ENCODE results near the gene GALNT5. TPM values are rescaled to one million over a fixed set of nuclear protein-coding genes. Genes with fewer than 3 reads are reported as not detected.
"Not testable (repeated sequence)": the region's sequence is repeated elsewhere in the genome, so short reads cannot be mapped to it uniquely, and the experiment has no call there.

GALNT5 gene
- polyA plus RNA-seq, 3 donors: 0.35 to 0.67 (median 0.47) TPM

DNA sequence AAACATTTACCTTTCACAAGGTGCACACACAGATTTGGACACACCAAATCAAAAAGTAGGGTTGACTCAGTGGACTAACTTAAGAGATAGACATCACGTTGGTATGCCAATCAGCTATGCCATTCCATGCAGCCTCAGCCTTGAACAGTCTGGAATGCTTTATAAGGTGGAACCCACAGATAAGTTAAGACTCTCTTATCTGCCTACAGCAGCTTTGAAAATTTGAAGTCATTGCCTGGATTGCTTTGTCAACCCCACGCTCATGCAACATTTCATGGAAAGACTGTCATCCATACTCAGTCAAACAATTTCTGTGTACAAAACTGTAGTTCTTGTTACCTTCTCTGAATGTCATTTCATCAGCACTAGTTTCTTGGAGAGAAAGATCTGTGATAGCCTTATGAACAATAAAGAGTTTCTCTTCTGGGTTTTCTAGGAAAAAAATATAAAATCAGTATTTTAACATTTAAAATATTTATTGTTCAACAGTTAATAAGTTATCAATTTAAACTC, 66.9 kb downstream of the GALNT5 start:
- no peak for DNase-seq (ENCODE audit: low read depth in 3 of 3, low spot score in 2 of 3)

GRCh38 chr2:157325786-157326185, 68.3 kb downstream of the GALNT5 start, which contains the start of gene ERMN:
TSS of gene ERMN (minus strand) at chr2:157325824. CDS start at chr2:157325642, 182 bp downstream.
- no peak for DNase-seq (ENCODE audit: low read depth in 3 of 3, low spot score in 2 of 3)

DNA sequence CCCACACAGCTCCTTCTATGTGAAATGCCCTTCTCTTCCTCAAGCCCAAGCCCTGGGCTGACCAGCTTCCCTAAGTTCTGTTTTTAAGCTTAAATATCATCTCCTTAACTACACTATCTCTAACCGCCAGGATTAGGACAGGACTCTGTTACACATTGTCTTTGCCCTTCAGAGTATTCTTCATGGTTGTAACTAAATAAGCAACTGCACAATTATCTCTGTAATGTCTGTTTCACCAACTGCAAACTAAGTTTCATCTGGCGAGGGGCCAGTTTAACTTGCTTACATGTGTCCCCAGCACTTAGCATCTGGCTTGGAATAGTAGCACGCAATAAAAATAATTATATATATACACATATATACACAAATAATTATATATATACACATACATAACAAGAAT, 69.2 kb downstream of the GALNT5 start:
- no peak for DNase-seq (ENCODE audit: low read depth in 3 of 3, low spot score in 2 of 3)

GRCh38 chr2:157327200-157327599, 69.7 kb downstream of the GALNT5 start:
- no peak for DNase-seq (ENCODE audit: low read depth in 3 of 3, low spot score in 2 of 3)

DNA sequence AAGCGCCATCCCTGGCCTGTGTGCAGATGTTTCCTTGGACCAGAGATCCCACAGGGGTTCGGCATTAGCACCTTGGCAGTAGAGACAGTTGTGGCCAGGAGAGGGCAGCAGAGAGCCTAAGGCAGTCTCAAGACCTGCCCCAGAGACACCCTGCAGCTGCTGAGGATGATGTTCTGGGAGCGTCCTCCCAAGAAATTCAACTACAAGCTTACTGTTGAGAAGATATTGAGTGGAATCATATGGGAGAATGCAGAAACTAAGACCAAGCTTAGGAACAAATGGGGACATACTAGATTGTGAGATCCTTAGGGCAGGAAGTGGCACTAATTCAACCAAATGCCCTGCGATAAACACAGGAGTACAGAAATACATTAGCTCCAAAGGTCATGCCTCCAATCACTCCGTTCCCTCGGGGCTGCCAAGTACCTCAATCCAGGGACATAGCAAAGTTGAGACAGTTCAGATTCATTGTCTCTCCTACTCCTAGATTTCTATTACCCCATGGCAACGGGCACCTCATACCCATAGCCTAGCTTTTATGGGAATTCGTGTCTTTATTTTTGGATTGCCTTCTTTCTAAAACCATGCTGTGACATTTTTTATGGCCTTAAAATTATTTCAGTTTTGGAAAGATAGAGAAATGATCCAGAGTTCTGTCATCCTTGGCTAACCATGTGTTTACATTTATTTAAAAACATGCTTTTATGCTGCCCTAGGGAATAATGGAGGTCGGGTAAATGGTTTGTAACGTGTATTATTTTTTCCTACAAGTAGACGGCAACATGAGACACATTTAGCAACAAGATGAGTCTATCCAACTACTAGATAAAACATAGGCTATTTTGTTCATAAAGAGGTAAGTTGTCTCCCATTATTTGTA, 70.4 kb downstream of the GALNT5 start:
- DNase-seq (ENCODE audit: low read depth in 3 of 3, low spot score in 2 of 3): peak; percentile 61 to 68 (median 64)

GRCh38 chr2:157329524-157329923, 72.0 kb downstream of the GALNT5 start:
- DNase-seq (ENCODE audit: low read depth in 3 of 3, low spot score in 2 of 3): no peak

DNA sequence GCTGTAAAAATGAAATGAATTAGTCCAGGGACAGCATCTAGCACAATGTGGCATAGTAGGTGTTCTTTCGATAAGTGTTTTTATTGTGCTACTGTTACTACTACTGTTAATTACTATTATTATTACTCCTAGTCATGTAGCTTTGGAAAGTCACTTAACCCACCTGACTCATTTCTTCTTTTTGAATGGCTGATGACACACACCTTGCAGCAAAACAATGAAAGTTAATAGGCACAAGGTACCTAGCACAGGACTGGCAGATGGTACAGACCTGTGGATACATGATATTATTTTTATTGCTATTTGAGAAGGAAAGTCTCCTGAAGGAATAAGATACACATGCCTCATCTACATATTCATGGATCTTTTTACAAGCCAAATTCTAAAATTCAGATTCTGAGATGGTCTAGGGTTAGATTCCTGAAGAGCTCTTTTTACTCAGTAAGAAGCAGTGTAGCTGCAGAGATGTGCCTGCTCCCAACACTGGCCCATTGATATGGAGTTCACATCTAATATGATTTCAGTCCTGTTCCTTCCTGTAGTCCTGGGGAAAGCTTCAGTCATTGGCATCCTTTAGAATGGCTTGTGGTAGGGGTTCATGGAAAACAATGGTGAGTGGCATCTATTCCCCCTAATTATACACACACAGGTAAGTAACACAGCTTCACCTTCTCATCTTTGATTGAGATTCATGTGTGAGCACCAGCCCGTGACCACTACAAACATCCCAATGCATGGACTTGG, 76.0 kb downstream of the GALNT5 start:
- no peak for DNase-seq (ENCODE audit: low read depth in 3 of 3, low spot score in 2 of 3)

DNA sequence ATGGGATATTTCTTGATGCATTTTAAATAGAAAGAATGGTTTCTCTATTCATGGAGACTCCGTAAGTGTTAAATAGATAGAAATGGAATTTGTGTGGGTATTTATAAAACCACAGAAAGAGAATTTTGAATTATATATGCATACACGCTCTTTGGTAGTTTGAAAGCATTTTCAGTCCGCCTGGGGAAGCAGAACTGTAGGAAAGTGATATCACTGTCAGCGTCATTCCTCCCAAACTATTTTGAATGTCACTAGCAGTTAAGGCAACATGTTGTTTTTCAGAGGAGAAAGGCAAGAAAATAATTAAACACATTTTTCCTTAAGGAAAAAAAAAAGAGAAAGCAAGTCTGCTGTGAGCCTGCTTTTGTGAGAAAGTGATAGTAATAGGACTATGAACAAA, 76.8 kb downstream of the GALNT5 start:
- no peak for DNase-seq (ENCODE audit: low read depth in 3 of 3, low spot score in 2 of 3)

GRCh38 chr2:157334797-157335196, 77.3 kb downstream of the GALNT5 start:
- no peak for DNase-seq (ENCODE audit: low read depth in 3 of 3, low spot score in 2 of 3)

- DNase-seq (ENCODE audit: low read depth in 3 of 3, low spot score in 2 of 3): no peak
Measured at GRCh38 chr2:157336137-157337010, 78.9 kb downstream of the GALNT5 start.

- no peak for DNase-seq (ENCODE audit: low read depth in 3 of 3, low spot score in 2 of 3)
Measured at GRCh38 chr2:157337978-157338377, 80.5 kb downstream of the GALNT5 start.

DNA sequence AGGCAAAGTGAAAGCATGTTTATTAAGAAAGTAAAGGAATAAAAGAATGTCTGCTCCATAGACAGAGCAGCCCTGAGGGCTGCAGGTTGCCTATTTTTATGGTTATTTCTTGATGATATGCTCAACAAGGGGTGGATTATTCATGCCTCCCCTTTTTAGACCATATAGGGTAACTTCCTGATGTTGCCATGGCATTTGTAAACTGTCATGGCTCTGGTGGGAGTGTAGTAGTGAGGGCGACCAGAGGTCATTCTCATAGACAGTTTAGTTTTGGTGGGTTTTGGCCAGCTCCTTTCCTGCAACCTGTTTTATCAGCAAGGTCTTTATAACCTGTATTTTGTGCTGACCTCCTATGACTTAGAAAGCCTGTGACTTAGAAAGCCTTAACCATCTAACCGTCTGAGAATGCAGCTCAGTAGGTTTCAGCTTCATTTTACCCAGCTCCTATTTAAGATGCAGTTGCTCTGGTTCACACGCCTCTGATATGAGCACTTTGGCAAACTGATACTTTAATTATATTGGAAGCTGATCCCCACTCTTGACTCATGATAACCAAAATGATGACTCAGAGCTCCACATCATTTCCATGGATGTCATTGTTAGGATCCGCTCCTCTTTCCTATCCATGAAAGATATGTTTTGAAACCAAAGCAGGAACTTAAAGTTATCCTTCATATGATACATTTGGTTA, 82.6 kb downstream of the GALNT5 start:
- no peak for DNase-seq (ENCODE audit: low read depth in 3 of 3, low spot score in 2 of 3)

DNA sequence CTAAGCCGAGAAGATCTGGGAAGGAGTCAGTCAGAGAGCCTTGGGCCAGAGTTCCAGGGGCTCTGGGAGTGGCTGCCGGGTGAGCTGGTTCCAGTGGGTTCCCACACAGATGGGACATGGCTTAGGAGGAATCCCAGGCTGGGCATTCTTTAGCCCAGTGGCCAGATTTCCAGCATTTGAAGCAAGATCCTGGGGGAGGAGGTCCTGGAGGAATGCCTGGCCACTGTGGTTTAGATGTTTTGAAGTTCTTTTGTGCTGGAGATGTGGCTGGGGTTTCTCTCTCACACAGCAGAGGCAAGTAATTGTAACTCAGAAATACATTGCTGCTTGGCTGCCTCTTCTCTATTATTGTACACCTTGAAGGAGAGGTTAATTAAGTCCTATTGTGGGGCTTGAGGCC, 83.9 kb downstream of the GALNT5 start:
- not testable (repeated sequence) for DNase-seq (ENCODE audit: low read depth in 3 of 3, low spot score in 2 of 3)

DNA sequence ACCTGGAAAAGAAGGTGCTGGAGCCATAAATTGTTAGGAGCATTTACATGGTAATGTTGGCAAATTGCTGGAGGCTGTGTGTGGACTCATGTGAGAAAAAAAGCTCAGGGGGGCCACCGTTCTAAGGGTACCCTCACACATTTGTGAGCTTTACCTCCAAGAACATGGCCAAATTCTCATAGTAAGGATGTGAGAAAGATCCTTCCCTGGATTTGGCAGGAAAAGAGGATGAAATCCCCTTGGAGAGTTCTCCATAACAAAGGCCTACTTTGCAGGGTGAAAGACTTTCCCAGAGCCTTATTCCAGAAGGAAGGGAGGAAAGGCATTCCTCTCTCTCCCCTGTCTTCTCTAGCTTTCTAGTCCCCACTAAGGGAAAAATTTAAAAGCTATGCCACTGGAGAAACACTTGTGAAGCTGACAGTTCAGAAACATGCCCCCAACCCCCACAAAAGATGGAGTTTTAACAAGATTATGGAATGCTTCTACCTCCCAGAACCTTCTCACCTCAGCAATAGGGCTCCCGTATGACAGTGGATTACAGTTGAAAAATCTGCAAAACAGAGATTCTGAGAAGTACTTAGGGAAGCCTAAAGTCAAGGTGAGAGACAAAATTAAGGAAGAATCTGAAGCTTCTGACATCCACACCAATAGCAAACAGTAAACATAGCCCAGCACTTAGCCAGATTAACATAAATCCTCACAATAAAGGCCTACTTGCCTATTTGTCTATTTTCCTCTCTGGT, 88.3 kb downstream of the GALNT5 start:
- no peak for DNase-seq (ENCODE audit: low read depth in 3 of 3, low spot score in 2 of 3)

- no peak for DNase-seq (ENCODE audit: low read depth in 3 of 3, low spot score in 2 of 3)
Measured at GRCh38 chr2:157348291-157348921, 90.9 kb downstream of the GALNT5 start.

DNA sequence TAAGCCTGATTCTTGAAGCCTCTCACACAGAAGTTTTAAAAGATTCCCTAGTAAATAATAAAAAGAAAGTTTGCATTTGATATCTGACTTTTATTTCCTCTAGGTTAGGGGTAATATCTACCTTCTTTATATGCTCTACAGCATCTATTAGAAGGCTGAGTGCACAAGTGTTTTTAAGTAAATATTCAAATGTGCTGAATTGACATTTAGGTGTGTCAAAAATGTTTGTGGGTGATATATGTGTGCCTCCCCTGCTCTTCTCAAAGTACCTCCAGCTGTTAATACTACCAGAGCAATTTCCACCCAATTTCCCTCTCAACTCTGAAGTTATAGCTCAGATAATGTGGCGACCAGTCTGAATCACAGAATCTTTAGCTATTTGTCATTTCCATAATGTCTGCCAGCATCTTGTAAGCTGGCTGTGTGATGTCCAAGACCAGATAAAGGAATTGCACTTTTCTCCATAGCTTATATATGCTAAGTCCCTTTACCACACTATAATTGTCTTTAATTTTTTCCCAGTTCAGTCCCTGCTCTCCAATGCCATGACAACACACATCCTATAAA, 92.5 kb downstream of the GALNT5 start:
- DNase-seq (ENCODE audit: low read depth in 3 of 3, low spot score in 2 of 3): no peak

DNA sequence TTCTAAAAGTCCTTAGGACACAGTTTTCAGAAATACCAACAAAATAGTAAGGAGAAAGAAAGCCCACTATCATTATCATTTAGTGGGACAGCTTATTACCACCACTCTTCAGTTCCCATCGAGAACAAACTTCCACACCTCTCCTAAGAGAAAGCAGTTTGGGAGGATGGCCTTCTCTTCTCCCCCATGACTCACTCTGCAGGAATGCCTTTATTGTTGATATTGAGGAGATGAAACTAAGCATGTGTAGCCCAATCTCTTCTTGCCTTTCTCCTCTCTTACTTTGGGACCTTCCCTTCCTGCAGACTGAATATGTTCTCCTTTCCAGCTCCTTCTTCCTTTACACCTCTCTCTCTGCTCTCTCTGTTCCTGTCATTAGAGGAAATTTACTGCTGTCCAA, 98.1 kb downstream of the GALNT5 start:
- no peak for DNase-seq (ENCODE audit: low read depth in 3 of 3, low spot score in 2 of 3)

GRCh38 chr2:157359628-157360027, 102.1 kb downstream of the GALNT5 start:
- DNase-seq (ENCODE audit: low read depth in 3 of 3, low spot score in 2 of 3): no peak

- DNase-seq (ENCODE audit: low read depth in 3 of 3, low spot score in 2 of 3): no peak
Measured at GRCh38 chr2:157361526-157361925, 104.0 kb downstream of the GALNT5 start.

Measured in right renal cortex interstitium (tissue), 3 donors.